Neutrophil (primary cell): ENCODE measurements around the gene CHCHD5.
"Not testable (repeated sequence)": the region's sequence is repeated elsewhere in the genome, so short reads cannot be mapped to it uniquely, and the experiment has no call there.

ENCODE experiments used
- H3K27ac ChIP-seq: fragments of 200-600 bp; sonication (generic); 2 replicates; pipeline ENCODE4 v1.5.1; 2016; ENCODE audit warnings: mild to moderate bottlenecking, moderate library complexity
- H3K27me3 ChIP-seq: fragments of 200-600 bp; sonication (generic); 2 replicates; pipeline ENCODE4 v1.6.0; 2016; ENCODE audit warnings: mild to moderate bottlenecking
- H3K36me3 ChIP-seq: fragments of 200-600 bp; sonication (generic); 2 replicates; pipeline ENCODE4 v1.5.1; 2017
- H3K4me1 ChIP-seq, 2 experiments: fragments of 200-600 bp in 1 of 2; sonication (generic) in 1 of 2; 1 replicate in 1 of 2; 2 replicates in 1 of 2; pipeline versions ENCODE4 v1.5.1 to v1.6.1; 2013 to 2016; ENCODE audit warnings: low read depth in 1 of 2, low read length in 1 of 2, mild to moderate bottlenecking in 1 of 2, moderate library complexity in 1 of 2; ENCODE audit not compliant: control insufficient read depth in 1 of 2, insufficient read depth in 1 of 2
- H3K4me3 ChIP-seq, 2 experiments: fragments of 200-600 bp in 1 of 2; sonication (generic) in 1 of 2; 1 replicate in 1 of 2; 2 replicates in 1 of 2; pipeline ENCODE4 v1.5.1; 2013 to 2016; ENCODE audit warnings: low read depth in 1 of 2, low read length in 1 of 2, mild to moderate bottlenecking in 1 of 2, moderate library complexity in 1 of 2
- H3K9me3 ChIP-seq: fragments of 200-600 bp; sonication (generic); 2 replicates; pipeline ENCODE4 v1.5.1; 2016
- CTCF ChIP-seq: fragments of 200-600 bp; sonication (generic); IDR thresholded peaks from 2 replicates; pipeline ENCODE4 v1.5.1; 2016; ENCODE audit warnings: antibody characterized with exemption

Gene CHCHD5

GRCh38 chr2:112584134-112584890, at the start of gene CHCHD5:
Gene CHCHD5 (plus strand): TSS chr2:112584609. CDS start chr2:112584648, 39 bp downstream.
- Histone ChIP-seq H3K27ac (peak within 1 kb of the TSS; percentile 92), H3K4me3 (peak within 1 kb of the TSS; percentile 75 to 97), H3K27me3 (no peaks in the 10 kb centered on the region), H3K36me3 (peaks cover 31% of the 10 kb centered on the region), H3K4me1 (peaks cover 18 to 25% of the 10 kb centered on the region in 2 experiments), H3K9me3 (no peaks in the 10 kb centered on the region)
- peak; percentile 42 for TF ChIP-seq CTCF

GRCh38 chr2:112534826-112535225, 49.6 kb upstream of the CHCHD5 start:
- Histone ChIP-seq H3K27me3 (no peaks in the 10 kb centered on the region), H3K27ac (no peak overlapping the region), H3K36me3 (peaks cover 10% of the 10 kb centered on the region), H3K4me3 (no peak overlapping the region), H3K4me1 (peaks cover 0 to 3% of the 10 kb centered on the region in 2 experiments), H3K9me3 (no peaks in the 10 kb centered on the region)
- TF ChIP-seq CTCF, result no peak

GRCh38 chr2:112536665-112537064, 47.7 kb upstream of the CHCHD5 start:
- not testable (repeated sequence) for H3K4me3 ChIP-seq, H3K27ac ChIP-seq, H3K36me3 ChIP-seq, H3K27me3 ChIP-seq, H3K4me1 ChIP-seq, H3K9me3 ChIP-seq

GRCh38 chr2:112539306-112539705, 45.1 kb upstream of the CHCHD5 start:
- no peaks in the 10 kb centered on the region for H3K9me3 ChIP-seq
- no peak for TF ChIP-seq CTCF

GRCh38 chr2:112540906-112541305, 43.5 kb upstream of the CHCHD5 start:
- TF ChIP-seq CTCF, result no peak
- Histone ChIP-seq H3K27me3 (no peaks in the 10 kb centered on the region), H3K36me3 (no peaks in the 10 kb centered on the region), H3K27ac (peak overlapping the region; percentile 91), H3K4me3 (peak overlapping the region; percentile 88 to 91), H3K4me1 (peaks cover 21 to 22% of the 10 kb centered on the region in 2 experiments), H3K9me3 (no peaks in the 10 kb centered on the region)

More at GRCh38 chr2:112539306-112539705, 45.1 kb upstream of the CHCHD5 start:
- H3K27me3 ChIP-seq, result no peaks in the 10 kb centered on the region
- H3K4me1 ChIP-seq, result peaks cover 21 to 22% of the 10 kb centered on the region in 2 experiments
- H3K27ac ChIP-seq, result no peak overlapping the region
- no peak overlapping the region for H3K4me3 ChIP-seq
- H3K36me3 ChIP-seq, result no peaks in the 10 kb centered on the region

GRCh38 chr2:112541315-112542122, 42.9 kb upstream of the CHCHD5 start:
- Histone ChIP-seq H3K27me3 (no peaks in the 10 kb centered on the region), H3K4me3 (peak overlapping the region; percentile 88 to 91), H3K9me3 (no peaks in the 10 kb centered on the region), H3K36me3 (no peaks in the 10 kb centered on the region), H3K4me1 (peaks cover 21 to 22% of the 10 kb centered on the region in 2 experiments), H3K27ac (peak overlapping the region; percentile 91)
- TF ChIP-seq CTCF, result no peak
